Left ventricle myocardium inferior (tissue), 1 donor: Measurements from ENCODE around the gene SLC22A12. TPM values are rescaled to one million over a fixed set of nuclear protein-coding genes. Genes with fewer than 3 reads are reported as not detected.
A peak's percentile ranks its signal among the peaks of the same experiment; 100 is the strongest.

Experiments
- DNase-seq: peaks from one replicate; pipeline ENCODE4 v3.0.0-alpha.2; 2020
- H3K27ac ChIP-seq: fragments of 200-600 bp; replicated peaks from 2 replicates; pipeline ENCODE4 v1.8.0; 2021
- H3K27me3 ChIP-seq: fragments of 200-600 bp; 2 replicates; pipeline ENCODE4 v1.8.0; 2021; ENCODE audit warnings: low read depth
- H3K36me3 ChIP-seq: fragments of 200-600 bp; 2 replicates; pipeline ENCODE4 v1.8.0; 2021
- H3K4me1 ChIP-seq: fragments of 200-600 bp; 2 replicates; pipeline ENCODE4 v1.8.0; 2021
- H3K4me3 ChIP-seq: fragments of 200-600 bp; 2 replicates; pipeline ENCODE4 v1.8.0; 2021; ENCODE audit warnings: mild to moderate bottlenecking, moderate library complexity
- H3K9me3 ChIP-seq: fragments of 200-600 bp; replicated peaks from 2 replicates; pipeline ENCODE4 v1.8.0; 2021
- intact Hi-C: fragments of 100-400 bp; cut with micrococcal nuclease; formaldehyde crosslinking; loops from one replicate; pipeline ENCODE4 v1.11.0; 2022
- total RNA-seq: library from RNA; stranded (reverse); fragmentation: NEBNext Ultra II Directional; extraction: Animal tissue kit (Norgen Biotek cat#: 25700); gene quantifications from one replicate; pipeline ENCODE4 v1.2.1, GENCODE V29; 2021
- TF ChIP-seq, protein P1 (sequence below): fragments of 200-600 bp; IDR thresholded peaks from 2 replicates; pipeline ENCODE4 v1.8.0; 2021; ENCODE audit warnings: antibody characterized with exemption, mild to moderate bottlenecking, borderline replicate concordance
- donor health status: DM: no; HTN: yes; CAD: no; lungs with severe emphysema.

The SLC22A12 gene
- total RNA-seq, 1 donor from 2014 or later = not detected

DNA sequence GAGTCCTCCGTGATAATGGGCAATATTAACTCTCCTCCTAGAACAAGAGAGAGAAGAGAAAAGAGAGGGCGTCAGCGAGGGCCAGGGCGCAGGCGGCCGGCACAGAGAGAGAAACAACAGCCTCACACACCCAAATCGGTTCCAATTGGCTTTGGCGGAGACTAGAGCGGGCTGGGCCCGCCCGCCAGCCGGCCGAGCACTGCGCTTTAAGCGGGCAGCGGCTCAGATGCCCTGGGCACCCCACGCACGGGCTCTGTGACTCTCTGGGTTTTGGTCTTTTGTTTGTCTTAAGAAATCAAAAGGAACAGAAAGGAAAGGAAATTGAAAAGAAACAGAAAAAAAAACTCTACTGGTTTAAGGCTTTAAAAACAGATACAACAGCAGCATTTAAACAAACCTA lies 17.0 kb downstream of the SLC22A12 start:
- no peak overlapping the region for H3K27ac ChIP-seq
- H3K36me3 ChIP-seq = no peaks in the 10 kb centered on the region
- TF ChIP-seq, protein P1, sequence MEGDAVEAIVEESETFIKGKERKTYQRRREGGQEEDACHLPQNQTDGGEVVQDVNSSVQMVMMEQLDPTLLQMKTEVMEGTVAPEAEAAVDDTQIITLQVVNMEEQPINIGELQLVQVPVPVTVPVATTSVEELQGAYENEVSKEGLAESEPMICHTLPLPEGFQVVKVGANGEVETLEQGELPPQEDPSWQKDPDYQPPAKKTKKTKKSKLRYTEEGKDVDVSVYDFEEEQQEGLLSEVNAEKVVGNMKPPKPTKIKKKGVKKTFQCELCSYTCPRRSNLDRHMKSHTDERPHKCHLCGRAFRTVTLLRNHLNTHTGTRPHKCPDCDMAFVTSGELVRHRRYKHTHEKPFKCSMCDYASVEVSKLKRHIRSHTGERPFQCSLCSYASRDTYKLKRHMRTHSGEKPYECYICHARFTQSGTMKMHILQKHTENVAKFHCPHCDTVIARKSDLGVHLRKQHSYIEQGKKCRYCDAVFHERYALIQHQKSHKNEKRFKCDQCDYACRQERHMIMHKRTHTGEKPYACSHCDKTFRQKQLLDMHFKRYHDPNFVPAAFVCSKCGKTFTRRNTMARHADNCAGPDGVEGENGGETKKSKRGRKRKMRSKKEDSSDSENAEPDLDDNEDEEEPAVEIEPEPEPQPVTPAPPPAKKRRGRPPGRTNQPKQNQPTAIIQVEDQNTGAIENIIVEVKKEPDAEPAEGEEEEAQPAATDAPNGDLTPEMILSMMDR = no peak
- peaks cover 6% of the 10 kb centered on the region for H3K4me1 ChIP-seq
- H3K4me3 ChIP-seq = peak overlapping the region; percentile 52
- intact Hi-C loops = no loop called here
- no peak for DNase-seq
- no peaks in the 10 kb centered on the region for H3K9me3 ChIP-seq
- H3K27me3 ChIP-seq = peaks cover 69% of the 10 kb centered on the region

DNA sequence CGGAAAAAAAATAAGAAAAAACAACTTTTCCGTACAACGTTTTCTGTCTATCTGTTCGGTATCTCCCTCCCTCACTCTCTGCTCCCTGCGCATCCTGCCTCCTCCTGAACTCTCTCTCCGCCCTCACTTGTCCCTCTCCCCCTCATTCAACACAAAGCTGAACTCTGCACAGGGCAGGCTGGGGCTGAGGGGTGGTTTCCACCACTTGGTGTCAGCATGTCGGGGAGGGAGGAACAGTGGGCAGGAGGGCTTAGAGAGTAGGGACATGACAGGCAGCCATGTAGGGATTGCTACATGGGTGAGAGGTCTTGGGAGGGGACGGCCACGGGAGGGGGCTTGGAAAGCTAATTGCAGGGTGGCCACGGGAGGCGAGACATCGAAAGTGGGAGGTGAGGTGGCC lies 17.6 kb downstream of the SLC22A12 start:
- Histone ChIP-seq H3K4me1 (peaks cover 6% of the 10 kb centered on the region), H3K27ac (no peak overlapping the region), H3K4me3 (peak overlapping the region; percentile 52), H3K27me3 (peaks cover 65% of the 10 kb centered on the region), H3K36me3 (no peaks in the 10 kb centered on the region), H3K9me3 (no peaks in the 10 kb centered on the region)
- DNase-seq = no peak
- intact Hi-C loops = no loop called here
- TF ChIP-seq, protein P1 = no peak

DNA sequence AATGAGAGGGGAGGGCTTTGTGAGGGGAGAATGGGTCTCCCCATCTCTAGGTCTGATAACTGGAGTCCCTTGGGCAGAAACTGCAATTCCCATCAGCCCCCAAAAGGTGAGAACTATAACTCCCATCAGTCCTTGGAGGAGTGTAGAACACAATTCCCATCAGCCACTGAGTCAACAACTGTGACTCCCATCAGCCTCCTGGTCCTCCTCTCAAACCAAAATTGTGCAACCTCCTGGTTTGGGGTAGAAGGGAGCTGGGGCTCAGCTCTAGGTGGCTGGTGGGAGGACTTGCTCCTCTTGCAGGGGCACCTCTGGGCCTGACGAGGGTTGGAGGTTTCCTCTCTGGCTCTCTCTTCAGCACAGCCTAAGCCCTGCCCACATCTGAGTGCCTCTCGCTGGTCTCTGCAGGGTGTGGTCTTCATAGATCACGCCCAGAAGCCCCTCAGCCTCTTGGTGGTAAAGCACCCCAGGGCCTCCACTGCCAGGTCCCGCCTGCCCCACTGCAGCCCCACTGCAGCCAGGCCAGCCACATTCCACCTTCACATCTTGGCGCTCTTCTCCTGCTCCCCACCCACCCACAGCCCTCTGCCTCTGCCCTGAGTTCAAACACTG lies 18.5 kb downstream of the SLC22A12 start:
- H3K9me3 ChIP-seq = no peaks in the 10 kb centered on the region
- intact Hi-C loops = no loop called here
- H3K27ac ChIP-seq = no peak overlapping the region
- no peaks in the 10 kb centered on the region for H3K36me3 ChIP-seq
- no peak overlapping the region for H3K4me3 ChIP-seq
- H3K27me3 ChIP-seq = peaks cover 56% of the 10 kb centered on the region
- TF ChIP-seq, protein P1 = no peak
- peaks cover 6% of the 10 kb centered on the region for H3K4me1 ChIP-seq
- DNase-seq = no peak

DNA sequence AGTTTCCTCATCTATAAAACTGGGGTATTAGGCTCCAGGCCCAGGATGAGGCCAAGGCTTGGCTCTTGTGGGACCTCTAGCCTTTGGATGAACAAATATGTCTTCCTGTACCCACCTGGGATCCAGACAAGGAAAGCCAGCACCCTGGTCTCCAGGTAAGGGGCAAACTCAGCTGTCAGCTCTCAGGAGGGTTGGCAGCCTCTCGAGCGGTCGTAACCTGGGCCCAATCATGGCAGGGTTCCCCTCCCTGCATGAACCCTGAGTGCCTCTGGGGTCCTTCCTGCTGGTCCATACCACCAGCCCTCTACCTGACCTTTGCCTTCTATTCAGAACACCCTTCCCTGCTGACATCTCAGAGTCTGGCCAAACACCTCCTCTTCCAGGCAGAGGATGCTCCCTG lies 19.6 kb downstream of the SLC22A12 start:
- no peak for DNase-seq
- no peak overlapping the region for H3K4me3 ChIP-seq
- no peaks in the 10 kb centered on the region for H3K36me3 ChIP-seq
- intact Hi-C loops = no loop called here
- TF ChIP-seq, protein P1 = no peak
- peaks cover 6% of the 10 kb centered on the region for H3K4me1 ChIP-seq
- no peak overlapping the region for H3K27ac ChIP-seq
- no peaks in the 10 kb centered on the region for H3K9me3 ChIP-seq
- peaks cover 45% of the 10 kb centered on the region for H3K27me3 ChIP-seq

DNA sequence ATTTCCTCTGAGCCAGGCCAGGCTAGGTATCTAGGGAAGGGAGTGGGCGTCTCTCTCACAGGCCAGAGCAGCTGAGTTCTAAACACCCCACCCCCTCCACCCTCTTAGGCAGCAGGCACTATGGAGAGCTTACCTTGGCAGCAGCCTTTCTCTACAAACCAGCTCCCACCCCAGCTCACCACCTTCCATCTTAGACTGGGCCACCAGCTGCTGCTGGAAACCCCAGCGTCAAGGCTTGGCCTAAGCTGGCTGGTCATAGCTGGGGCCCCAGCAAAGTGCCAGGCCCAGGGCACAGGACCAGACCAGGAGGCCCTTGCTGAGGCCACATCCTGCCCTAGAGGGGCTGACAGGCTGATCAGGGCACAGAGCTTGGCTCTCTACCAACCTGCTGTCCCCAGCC lies 20.2 kb downstream of the SLC22A12 start:
- TF ChIP-seq, protein P1 = no peak
- H3K36me3 ChIP-seq = no peaks in the 10 kb centered on the region
- intact Hi-C loops = no loop called here
- no peak overlapping the region for H3K27ac ChIP-seq
- peaks cover 39% of the 10 kb centered on the region for H3K27me3 ChIP-seq
- H3K4me3 ChIP-seq = no peak overlapping the region
- peaks cover 6% of the 10 kb centered on the region for H3K4me1 ChIP-seq
- H3K9me3 ChIP-seq = no peaks in the 10 kb centered on the region
- no peak for DNase-seq
